Measurements from ENCODE around the gene GALC. TPM values are rescaled to one million over a fixed set of nuclear protein-coding genes. Genes with fewer than 3 reads are reported as not detected.

The GALC gene
- polyA plus RNA-seq, 1 donor (not counting 4 experiments of a cell fraction or from before 2014, with no cell fraction given), result 7.9 TPM

- TF ChIP-seq EZH2 (IDR thresholded peaks at IDR 0.05; ENCODE audit: low read length) (no peak), CTCF (optimal IDR thresholded peaks at IDR 0.05 in 1 of 3, IDR thresholded peaks at IDR 0.05 in 1 of 3, conservative IDR thresholded peaks at IDR 0.05 in 1 of 3; ENCODE audit: extremely low read depth in 1 of 3, insufficient read depth in 2 of 3, low read length in 3 of 3) (no peak)
- no peaks in the 10 kb centered on the region for H3K9me1 ChIP-seq (ENCODE audit: control insufficient read depth, extremely low read depth, insufficient read depth, low read length)
- DNase-seq (ENCODE audit: low read depth, low spot score) (no peak), FAIRE-seq (no peak)
- H3K27ac ChIP-seq (ENCODE audit: control insufficient read depth, insufficient read depth, low read length), result no peak overlapping the region
- dilution Hi-C loops (cut with MboI; ENCODE audit: extremely low pct_ligation_motif_present, low sequenced_read_pairs), result no loop called here
- no peak overlapping the region for H3K4me2 ChIP-seq (ENCODE audit: control insufficient read depth, extremely low read depth, insufficient read depth, low read depth, low read length)
- no peaks in the 10 kb centered on the region for H3K36me3 ChIP-seq (ENCODE audit: control insufficient read depth in 2 of 2, extremely low read depth in 1 of 2, insufficient read depth in 2 of 2, low read length in 2 of 2)
- H3K9me3 ChIP-seq (ENCODE audit: control insufficient read depth, low read depth, low read length), result no peaks in the 10 kb centered on the region
- no peak overlapping the region for H3K4me3 ChIP-seq (ENCODE audit: control insufficient read depth in 2 of 3, extremely low read depth in 1 of 3, insufficient read depth in 2 of 3, low read depth in 1 of 3, low read length in 3 of 3)
- no peak overlapping the region for H3K9ac ChIP-seq (ENCODE audit: control insufficient read depth, extremely low read depth, insufficient read depth, low read length)
- no peaks in the 10 kb centered on the region for H3K27me3 ChIP-seq (ENCODE audit: control insufficient read depth, extremely low read depth, insufficient read depth, low read length)
- peaks cover 5% of the 10 kb centered on the region for H3K4me1 ChIP-seq (ENCODE audit: control insufficient read depth, extremely low read depth, insufficient read depth, low read length)
- H3K79me2 ChIP-seq (ENCODE audit: control insufficient read depth, insufficient read depth, low read length), result no peaks in the 10 kb centered on the region
- H2AFZ ChIP-seq (ENCODE audit: control insufficient read depth, low read length), result no peak overlapping the region
- H4K20me1 ChIP-seq (ENCODE audit: control insufficient read depth, extremely low read depth, insufficient read depth, low read length), result no peaks in the 10 kb centered on the region
These were observed 3.3 kb upstream of the GALC start for GRCh38 chr14:87996291-87996592.

- Histone ChIP-seq H3K79me2 (ENCODE audit: control insufficient read depth, insufficient read depth, low read length) (no peaks in the 10 kb centered on the region), H3K27me3 (ENCODE audit: control insufficient read depth, extremely low read depth, insufficient read depth, low read length) (no peaks in the 10 kb centered on the region), H3K9ac (ENCODE audit: control insufficient read depth, extremely low read depth, insufficient read depth, low read length) (no peak overlapping the region), H3K9me1 (ENCODE audit: control insufficient read depth, extremely low read depth, insufficient read depth, low read length) (no peaks in the 10 kb centered on the region), H3K27ac (ENCODE audit: control insufficient read depth, insufficient read depth, low read length) (no peak overlapping the region), H3K4me3 (ENCODE audit: control insufficient read depth in 2 of 3, extremely low read depth in 1 of 3, insufficient read depth in 2 of 3, low read depth in 1 of 3, low read length in 3 of 3) (no peak overlapping the region), H3K4me2 (ENCODE audit: control insufficient read depth, extremely low read depth, insufficient read depth, low read depth, low read length) (no peak overlapping the region), H4K20me1 (ENCODE audit: control insufficient read depth, extremely low read depth, insufficient read depth, low read length) (no peaks in the 10 kb centered on the region), H3K36me3 (ENCODE audit: control insufficient read depth in 2 of 2, extremely low read depth in 1 of 2, insufficient read depth in 2 of 2, low read length in 2 of 2) (no peaks in the 10 kb centered on the region), H2AFZ (ENCODE audit: control insufficient read depth, low read length) (no peak overlapping the region), H3K9me3 (ENCODE audit: control insufficient read depth, low read depth, low read length) (no peaks in the 10 kb centered on the region), H3K4me1 (ENCODE audit: control insufficient read depth, extremely low read depth, insufficient read depth, low read length) (peaks cover 5% of the 10 kb centered on the region)
- no peak for FAIRE-seq
- dilution Hi-C loops (cut with MboI; ENCODE audit: extremely low pct_ligation_motif_present, low sequenced_read_pairs), result no loop called here
- TF ChIP-seq EZH2 (IDR thresholded peaks at IDR 0.05; ENCODE audit: low read length), result no peak
- no peak for TF ChIP-seq CTCF (optimal IDR thresholded peaks at IDR 0.05 in 1 of 3, IDR thresholded peaks at IDR 0.05 in 1 of 3, conservative IDR thresholded peaks at IDR 0.05 in 1 of 3; ENCODE audit: extremely low read depth in 1 of 3, insufficient read depth in 2 of 3, low read length in 3 of 3)
- DNase-seq (ENCODE audit: low read depth, low spot score), result no peak
These were observed 2.7 kb upstream of the GALC start for GRCh38 chr14:87995500-87996290.
